Effector CD8-positive, alpha-beta T cell (primary cell): ENCODE measurements around the gene UBAP2.

Source experiments
- DNase-seq: peaks from one replicate; lab custom pipeline; 2025; lab: John Stamatoyannopoulos, UW
- total RNA-seq, 4 experiments: gene quantifications; one replicate each; lab custom pipeline; 2026; lab: John Stamatoyannopoulos, UW

Gene UBAP2
- total RNA-seq: 53.6 to 60.3 (median 56.6) reads per million in 4 experiments

GRCh38 chr9:34048727-34049629, at the start of gene UBAP2:
TSS of gene UBAP2 (minus strand) at chr9:34048887. CDS start at chr9:34017148, 31,739 bp downstream.
- peak; percentile 94 for DNase-seq

GRCh38 chr9:34098307-34098706, 49.6 kb upstream of the UBAP2 start:
- no peak for DNase-seq

- DNase-seq: no peak
Observed at GRCh38 chr9:34097865-34098264, 49.2 kb upstream of the UBAP2 start.

GRCh38 chr9:34096751-34097150, 48.1 kb upstream of the UBAP2 start:
- DNase-seq: no peak

GRCh38 chr9:34093578-34093977, 44.9 kb upstream of the UBAP2 start:
- DNase-seq: no peak

GRCh38 chr9:34089311-34089710, 40.6 kb upstream of the UBAP2 start:
- no peak for DNase-seq

- DNase-seq: no peak
Observed at GRCh38 chr9:34087370-34087769, 38.7 kb upstream of the UBAP2 start.

GRCh38 chr9:34086864-34087263, 38.2 kb upstream of the UBAP2 start:
- no peak for DNase-seq

- no peak for DNase-seq
Observed at GRCh38 chr9:34085581-34086500, 37.2 kb upstream of the UBAP2 start.

GRCh38 chr9:34084562-34084961, 35.9 kb upstream of the UBAP2 start:
- no peak for DNase-seq

GRCh38 chr9:34079181-34079580, 30.5 kb upstream of the UBAP2 start:
- no peak for DNase-seq

- DNase-seq: no peak
Observed at GRCh38 chr9:34072868-34073590, 24.3 kb upstream of the UBAP2 start.

GRCh38 chr9:34072410-34072809, 23.7 kb upstream of the UBAP2 start:
- no peak for DNase-seq

- no peak for DNase-seq
Observed at GRCh38 chr9:34070606-34071324, 22.1 kb upstream of the UBAP2 start.

GRCh38 chr9:34069831-34070230, 21.1 kb upstream of the UBAP2 start:
- no peak for DNase-seq

- DNase-seq: no peak
Observed at GRCh38 chr9:34065541-34065940, 16.9 kb upstream of the UBAP2 start.

- DNase-seq: no peak
Observed at GRCh38 chr9:34059954-34060353, 11.3 kb upstream of the UBAP2 start.

- DNase-seq: no peak
Observed at GRCh38 chr9:34059281-34059680, 10.6 kb upstream of the UBAP2 start.

- DNase-seq: no peak
Observed at GRCh38 chr9:34049630-34050384, 1.1 kb upstream of the UBAP2 start.
